ENCODE data around the gene MBOAT2. TPM values are rescaled to one million over a fixed set of nuclear protein-coding genes. Genes with fewer than 3 reads are reported as not detected.

Gene MBOAT2
- polyA plus RNA-seq, 1 donor (not counting 4 experiments of a cell fraction or from before 2014, with no cell fraction given) = 121 TPM

DNA sequence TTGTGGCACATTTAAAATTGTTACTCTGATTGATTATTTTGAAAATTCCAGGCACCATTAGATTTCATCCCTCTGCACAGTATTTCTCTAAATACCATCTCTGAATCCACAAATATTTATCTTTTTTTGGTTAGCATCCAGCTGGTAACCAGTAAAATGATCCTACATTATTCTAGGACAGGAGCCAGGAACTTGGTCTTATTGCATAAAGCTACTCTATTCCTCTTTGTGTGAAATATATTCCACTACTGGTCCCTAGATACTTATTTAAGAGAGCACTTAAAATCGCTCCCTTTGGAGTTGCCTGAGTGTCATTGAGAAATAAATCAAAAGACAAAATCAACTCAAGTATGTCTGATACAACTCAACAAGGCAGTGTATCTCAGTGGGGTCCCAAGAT, 7.4 kb upstream of the MBOAT2 start:
- no peaks in the 10 kb centered on the region for H3K27me3 ChIP-seq (ENCODE audit: control insufficient read depth, extremely low read depth, insufficient read depth, low read length)
- no peaks in the 10 kb centered on the region for H4K20me1 ChIP-seq (ENCODE audit: control insufficient read depth, extremely low read depth, insufficient read depth, low read length)
- no peaks in the 10 kb centered on the region for H3K36me3 ChIP-seq (ENCODE audit: control insufficient read depth in 2 of 2, extremely low read depth in 1 of 2, insufficient read depth in 2 of 2, low read length in 2 of 2)
- H2AFZ ChIP-seq (ENCODE audit: control insufficient read depth, low read length) = no peak overlapping the region
- no peak overlapping the region for H3K27ac ChIP-seq (ENCODE audit: control insufficient read depth, insufficient read depth, low read length)
- no peak overlapping the region for H3K9ac ChIP-seq (ENCODE audit: control insufficient read depth, extremely low read depth, insufficient read depth, low read length)
- DNase-seq (ENCODE audit: low read depth, low spot score) = no peak
- no peaks in the 10 kb centered on the region for H3K79me2 ChIP-seq (ENCODE audit: control insufficient read depth, insufficient read depth, low read length)
- H3K9me1 ChIP-seq (ENCODE audit: control insufficient read depth, extremely low read depth, insufficient read depth, low read length) = no peaks in the 10 kb centered on the region
- no peak for FAIRE-seq
- H3K4me1 ChIP-seq (ENCODE audit: control insufficient read depth, extremely low read depth, insufficient read depth, low read length) = no peaks in the 10 kb centered on the region
- no peaks in the 10 kb centered on the region for H3K9me3 ChIP-seq (ENCODE audit: control insufficient read depth, low read depth, low read length)
- dilution Hi-C loops (cut with MboI; ENCODE audit: extremely low pct_ligation_motif_present, low sequenced_read_pairs) = no loop called here
- no peak overlapping the region for H3K4me2 ChIP-seq (ENCODE audit: control insufficient read depth, extremely low read depth, insufficient read depth, low read depth, low read length)
- no peak overlapping the region for H3K4me3 ChIP-seq (ENCODE audit: control insufficient read depth in 2 of 3, extremely low read depth in 1 of 3, insufficient read depth in 2 of 3, low read depth in 1 of 3, low read length in 3 of 3)
- no peak for TF ChIP-seq CTCF (optimal IDR thresholded peaks at IDR 0.05 in 1 of 3, IDR thresholded peaks at IDR 0.05 in 1 of 3, conservative IDR thresholded peaks at IDR 0.05 in 1 of 3; ENCODE audit: extremely low read depth in 1 of 3, insufficient read depth in 2 of 3, low read length in 3 of 3)
- no peak for TF ChIP-seq EZH2 (IDR thresholded peaks at IDR 0.05; ENCODE audit: low read length)

GRCh38 chr2:9008951-9009664, 5.6 kb upstream of the MBOAT2 start:
- no peaks in the 10 kb centered on the region for H3K9me1 ChIP-seq (ENCODE audit: control insufficient read depth, extremely low read depth, insufficient read depth, low read length)
- TF ChIP-seq EZH2 (IDR thresholded peaks at IDR 0.05; ENCODE audit: low read length) (no peak), CTCF (optimal IDR thresholded peaks at IDR 0.05 in 1 of 3, IDR thresholded peaks at IDR 0.05 in 1 of 3, conservative IDR thresholded peaks at IDR 0.05 in 1 of 3; ENCODE audit: extremely low read depth in 1 of 3, insufficient read depth in 2 of 3, low read length in 3 of 3) (no peak)
- FAIRE-seq (no peak), DNase-seq (ENCODE audit: low read depth, low spot score) (no peak)
- H3K9ac ChIP-seq (ENCODE audit: control insufficient read depth, extremely low read depth, insufficient read depth, low read length) = no peak overlapping the region
- dilution Hi-C loops (cut with MboI; ENCODE audit: extremely low pct_ligation_motif_present, low sequenced_read_pairs) = no loop called here
- peaks cover 11% of the 10 kb centered on the region for H3K4me1 ChIP-seq (ENCODE audit: control insufficient read depth, extremely low read depth, insufficient read depth, low read length)
- H3K79me2 ChIP-seq (ENCODE audit: control insufficient read depth, insufficient read depth, low read length) = no peaks in the 10 kb centered on the region
- no peak overlapping the region for H2AFZ ChIP-seq (ENCODE audit: control insufficient read depth, low read length)
- H3K27ac ChIP-seq (ENCODE audit: control insufficient read depth, insufficient read depth, low read length) = no peak overlapping the region
- H3K27me3 ChIP-seq (ENCODE audit: control insufficient read depth, extremely low read depth, insufficient read depth, low read length) = no peaks in the 10 kb centered on the region
- H3K9me3 ChIP-seq (ENCODE audit: control insufficient read depth, low read depth, low read length) = no peaks in the 10 kb centered on the region
- no peaks in the 10 kb centered on the region for H3K36me3 ChIP-seq (ENCODE audit: control insufficient read depth in 2 of 2, extremely low read depth in 1 of 2, insufficient read depth in 2 of 2, low read length in 2 of 2)
- H3K4me2 ChIP-seq (ENCODE audit: control insufficient read depth, extremely low read depth, insufficient read depth, low read depth, low read length) = no peak overlapping the region
- H4K20me1 ChIP-seq (ENCODE audit: control insufficient read depth, extremely low read depth, insufficient read depth, low read length) = no peaks in the 10 kb centered on the region
- H3K4me3 ChIP-seq (ENCODE audit: control insufficient read depth in 2 of 3, extremely low read depth in 1 of 3, insufficient read depth in 2 of 3, low read depth in 1 of 3, low read length in 3 of 3) = no peak overlapping the region

All from keratinocyte (primary cell).